Measurements from ENCODE around the gene EYA2. TPM values are rescaled to one million over a fixed set of nuclear protein-coding genes. Genes with fewer than 3 reads are reported as not detected.
A peak's percentile ranks its signal among the peaks of the same experiment; 100 is the strongest.

EYA2 gene
- total RNA-seq, 1 donor from 2014 or later, result 1.3 TPM

DNA sequence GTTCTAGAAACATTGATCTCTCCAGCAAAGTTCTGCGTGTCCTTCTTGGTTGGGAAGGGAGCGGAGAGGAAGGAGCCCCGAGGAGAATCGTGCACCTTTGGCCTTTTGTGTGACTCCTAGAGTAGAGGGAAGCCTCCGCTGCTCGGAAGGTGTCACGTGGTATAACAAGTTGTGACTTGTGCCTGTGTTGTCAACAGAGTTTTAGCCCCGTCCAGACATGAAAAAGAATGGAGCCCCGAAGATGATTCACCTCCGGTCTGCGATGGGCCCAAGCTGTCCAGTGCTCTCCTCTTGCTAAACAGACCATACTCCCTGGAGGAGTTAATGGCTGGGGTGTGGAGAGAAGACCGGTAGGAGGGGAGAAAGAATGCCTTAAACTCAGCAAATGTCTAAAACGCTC is 7.0 kb downstream of the EYA2 start:
- Mint-ChIP-seq H3K27me3 (ENCODE audit: low read depth) (peaks cover 69% of the 10 kb centered on the region), H3K36me3 (ENCODE audit: low read depth) (no peaks in the 10 kb centered on the region), H3K9me3 (no peaks in the 10 kb centered on the region), H3K27ac (ENCODE audit: unreplicated experiment) (no peak overlapping the region), H3K4me1 (no peaks in the 10 kb centered on the region), H3K4me3 (no peak overlapping the region)
- DNase-seq (ENCODE audit: low read depth, low spot score), result no peak
- TF ChIP-seq, protein P1, sequence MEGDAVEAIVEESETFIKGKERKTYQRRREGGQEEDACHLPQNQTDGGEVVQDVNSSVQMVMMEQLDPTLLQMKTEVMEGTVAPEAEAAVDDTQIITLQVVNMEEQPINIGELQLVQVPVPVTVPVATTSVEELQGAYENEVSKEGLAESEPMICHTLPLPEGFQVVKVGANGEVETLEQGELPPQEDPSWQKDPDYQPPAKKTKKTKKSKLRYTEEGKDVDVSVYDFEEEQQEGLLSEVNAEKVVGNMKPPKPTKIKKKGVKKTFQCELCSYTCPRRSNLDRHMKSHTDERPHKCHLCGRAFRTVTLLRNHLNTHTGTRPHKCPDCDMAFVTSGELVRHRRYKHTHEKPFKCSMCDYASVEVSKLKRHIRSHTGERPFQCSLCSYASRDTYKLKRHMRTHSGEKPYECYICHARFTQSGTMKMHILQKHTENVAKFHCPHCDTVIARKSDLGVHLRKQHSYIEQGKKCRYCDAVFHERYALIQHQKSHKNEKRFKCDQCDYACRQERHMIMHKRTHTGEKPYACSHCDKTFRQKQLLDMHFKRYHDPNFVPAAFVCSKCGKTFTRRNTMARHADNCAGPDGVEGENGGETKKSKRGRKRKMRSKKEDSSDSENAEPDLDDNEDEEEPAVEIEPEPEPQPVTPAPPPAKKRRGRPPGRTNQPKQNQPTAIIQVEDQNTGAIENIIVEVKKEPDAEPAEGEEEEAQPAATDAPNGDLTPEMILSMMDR (conservative IDR thresholded peaks at IDR 0.05), result no peak

DNA sequence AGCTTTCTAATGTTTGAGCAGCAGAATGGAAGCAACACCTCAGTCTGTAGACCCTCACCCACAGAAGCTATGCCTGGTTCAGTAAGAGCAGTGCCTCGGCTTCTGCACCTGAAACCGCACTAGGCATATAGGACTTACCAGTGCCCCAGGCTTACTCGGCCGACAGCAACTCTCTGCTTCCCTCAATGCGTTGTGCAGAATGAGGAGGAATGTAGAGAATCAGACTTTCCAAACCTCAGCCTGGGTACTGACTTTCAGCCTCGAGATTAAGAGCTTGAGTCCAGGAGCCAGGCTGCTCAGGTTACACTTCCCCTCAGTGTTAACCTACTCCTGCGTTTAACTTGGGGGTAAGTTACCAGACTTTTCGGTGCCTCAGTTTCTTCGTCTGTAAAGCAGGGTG is 8.6 kb downstream of the EYA2 start:
- Mint-ChIP-seq H3K4me1 (no peaks in the 10 kb centered on the region), H3K4me3 (no peak overlapping the region), H3K9me3 (no peaks in the 10 kb centered on the region), H3K27ac (ENCODE audit: unreplicated experiment) (no peak overlapping the region), H3K27me3 (ENCODE audit: low read depth) (peaks cover 58% of the 10 kb centered on the region), H3K36me3 (ENCODE audit: low read depth) (no peaks in the 10 kb centered on the region)
- no peak for DNase-seq (ENCODE audit: low read depth, low spot score)
- TF ChIP-seq, protein P1 (conservative IDR thresholded peaks at IDR 0.05), result no peak

DNA sequence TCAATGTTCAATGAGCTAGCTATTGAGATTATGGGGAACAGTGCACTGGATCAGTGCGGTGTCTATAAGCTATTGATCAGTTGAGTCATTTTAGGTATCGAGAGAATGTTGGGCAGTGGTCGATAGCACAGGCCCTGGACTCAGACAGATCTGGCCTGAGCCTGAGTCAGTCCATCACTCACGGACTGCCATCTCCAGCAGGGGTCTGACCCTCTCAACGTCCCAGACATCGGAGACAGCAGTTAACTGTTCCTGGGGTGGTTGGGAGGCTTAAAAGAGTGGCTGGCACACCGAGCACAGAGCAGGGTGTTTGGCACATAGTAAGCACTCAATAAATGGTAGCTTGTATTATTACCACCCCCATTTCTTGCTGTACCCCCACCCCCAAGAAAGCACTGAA is 9.3 kb downstream of the EYA2 start:
- Mint-ChIP-seq H3K27me3 (ENCODE audit: low read depth) (peaks cover 52% of the 10 kb centered on the region), H3K27ac (ENCODE audit: unreplicated experiment) (no peak overlapping the region), H3K36me3 (ENCODE audit: low read depth) (no peaks in the 10 kb centered on the region), H3K9me3 (no peaks in the 10 kb centered on the region), H3K4me3 (no peak overlapping the region), H3K4me1 (no peaks in the 10 kb centered on the region)
- DNase-seq (ENCODE audit: low read depth, low spot score), result no peak
- TF ChIP-seq, protein P1 (conservative IDR thresholded peaks at IDR 0.05), result no peak

DNA sequence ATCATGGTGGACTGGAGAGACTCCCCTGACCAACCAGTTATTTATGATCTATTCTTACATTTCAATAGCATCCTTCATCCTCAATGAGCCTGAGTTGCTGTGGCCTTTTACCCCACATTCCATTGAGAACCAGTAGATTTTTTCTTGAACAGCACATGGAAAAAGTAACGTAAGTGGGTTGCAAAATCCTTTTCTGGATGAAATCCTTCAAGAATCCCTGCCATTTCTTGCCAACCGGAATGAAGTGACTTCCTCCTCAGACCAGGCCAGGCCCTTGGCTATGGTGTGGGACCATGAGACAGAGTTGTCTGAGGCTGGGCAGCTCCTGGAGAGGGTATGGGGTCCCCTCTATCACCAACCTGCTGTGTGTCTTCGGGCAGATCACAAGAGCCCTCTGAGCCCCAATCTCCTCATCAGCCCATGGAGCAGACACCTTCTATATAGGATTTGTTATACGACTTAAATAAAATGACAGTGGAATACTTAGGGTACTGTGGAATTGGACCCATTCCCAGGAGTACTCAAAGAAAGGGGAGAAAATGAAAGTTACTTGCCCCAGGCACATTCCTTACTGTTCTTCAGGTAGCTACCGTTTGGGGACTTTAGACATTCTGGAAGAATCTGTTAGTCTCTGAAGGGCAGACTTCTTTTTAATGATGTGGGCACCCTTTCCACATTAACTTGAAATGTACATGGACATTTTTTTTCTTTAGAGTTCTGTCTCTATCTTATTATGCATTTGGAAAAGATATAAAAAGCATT is 10.9 kb downstream of the EYA2 start:
- no peaks in the 10 kb centered on the region for H3K36me3 Mint-ChIP-seq (ENCODE audit: low read depth)
- no peaks in the 10 kb centered on the region for H3K4me1 Mint-ChIP-seq
- H3K9me3 Mint-ChIP-seq, result no peaks in the 10 kb centered on the region
- DNase-seq (ENCODE audit: low read depth, low spot score), result no peak
- peaks cover 36% of the 10 kb centered on the region for H3K27me3 Mint-ChIP-seq (ENCODE audit: low read depth)
- no peak overlapping the region for H3K27ac Mint-ChIP-seq (ENCODE audit: unreplicated experiment)
- H3K4me3 Mint-ChIP-seq, result no peak overlapping the region
- TF ChIP-seq, protein P1 (conservative IDR thresholded peaks at IDR 0.05), result no peak

DNA sequence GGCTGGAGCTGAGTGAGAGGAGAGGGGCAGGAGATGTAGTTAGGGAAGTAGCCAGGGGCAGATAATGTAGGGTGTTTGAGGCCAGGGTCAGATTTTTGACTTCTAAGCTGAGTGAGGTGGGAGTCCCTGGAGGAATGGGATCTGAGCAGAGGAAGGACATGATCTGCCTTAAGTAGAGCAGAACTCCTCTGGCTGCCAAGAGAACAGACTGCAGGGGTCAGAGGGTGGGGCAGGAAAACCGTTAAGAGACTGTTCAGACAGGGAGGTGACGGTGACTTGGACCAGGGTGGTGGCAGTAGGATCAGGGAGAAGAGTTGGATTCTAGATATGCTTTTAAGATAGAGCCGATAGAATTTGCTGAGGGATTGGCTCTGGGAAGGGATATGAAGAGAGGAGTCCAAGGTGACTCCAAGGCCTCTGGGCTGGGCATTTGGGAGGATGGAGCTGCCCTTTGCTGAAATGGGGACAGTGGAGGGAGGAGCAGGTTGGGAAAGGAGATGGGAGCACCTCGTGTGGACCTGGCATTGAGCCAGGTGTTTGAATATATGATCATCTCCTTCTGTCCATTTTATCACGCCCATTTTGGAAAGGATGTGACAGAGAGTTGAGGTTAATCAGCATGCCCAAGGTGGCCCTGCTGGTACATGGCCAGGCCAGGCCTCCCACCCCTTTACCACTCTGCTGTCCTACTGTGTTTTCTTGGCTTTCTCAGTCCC is 18.8 kb downstream of the EYA2 start:
- peaks cover 9% of the 10 kb centered on the region for H3K9me3 Mint-ChIP-seq
- TF ChIP-seq, protein P1 (conservative IDR thresholded peaks at IDR 0.05), result no peak
- no peak for DNase-seq (ENCODE audit: low read depth, low spot score)
- no peaks in the 10 kb centered on the region for H3K27me3 Mint-ChIP-seq (ENCODE audit: low read depth)
- no peak overlapping the region for H3K4me3 Mint-ChIP-seq
- H3K27ac Mint-ChIP-seq (ENCODE audit: unreplicated experiment), result peak overlapping the region; percentile 19
- H3K4me1 Mint-ChIP-seq, result no peaks in the 10 kb centered on the region
- H3K36me3 Mint-ChIP-seq (ENCODE audit: low read depth), result no peaks in the 10 kb centered on the region

Data from neural crest cell (in vitro differentiated cells).